Activated CD8-positive, alpha-beta T cell treated with anti-CD3 and anti-CD28 coated beads for 36 hours (primary cell): ENCODE results near the gene HSP90B1. TPM values are rescaled to one million over a fixed set of nuclear protein-coding genes. Genes with fewer than 3 reads are reported as not detected.

Experiments used
- ATAC-seq: fragments of 200-7000 bp; cut with Tn5 transposase; one replicate; pipeline ENCODE4 v1.10.0; 2021; ENCODE audit warnings: mild to moderate bottlenecking, moderate library complexity
- CTCF ChIA-PET: fragments of 350-600 bp; sonication (Branson Sonifier 250); formaldehyde crosslinking; loops from one replicate; lab custom pipeline; 2021; ENCODE audit warnings: antibody characterized with exemption; lab: Charles Lee
- POLR2A ChIA-PET: fragments of 350-600 bp; sonication (Branson Sonifier 250); formaldehyde crosslinking; loops from one replicate; lab custom pipeline; 2021; ENCODE audit warnings: antibody characterized with exemption; lab: Charles Lee
- DNase-seq: peaks from one replicate; pipeline ENCODE4 v3.0.0-alpha.2; 2020
- H3K27ac Mint-ChIP-seq: one replicate; pipeline ENCODE4 v1.8.0; 2021; ENCODE audit warnings: mild to moderate bottlenecking, mixed read lengths
- H3K27me3 Mint-ChIP-seq: one replicate; pipeline ENCODE4 v1.8.0; 2021; ENCODE audit warnings: mixed read lengths
- H3K36me3 Mint-ChIP-seq: one replicate; pipeline ENCODE4 v1.8.0; 2021; ENCODE audit warnings: low read depth, mixed read lengths
- H3K4me1 Mint-ChIP-seq: one replicate; pipeline ENCODE4 v1.8.0; 2021; ENCODE audit warnings: low read depth, mixed read lengths
- H3K4me3 Mint-ChIP-seq: one replicate; pipeline ENCODE4 v1.8.0; 2021; ENCODE audit warnings: mild to moderate bottlenecking, moderate library complexity, mixed read lengths
- H3K9me3 Mint-ChIP-seq: one replicate; pipeline ENCODE4 v1.8.0; 2021; ENCODE audit warnings: mixed read lengths
- CTCF ChIP-seq: fragments of 200-600 bp; IDR thresholded peaks from one replicate; pipeline ENCODE4 v1.8.0; 2022; ENCODE audit warnings: antibody characterized with exemption, mild to moderate bottlenecking
- intact Hi-C: fragments of 100-400 bp; cut with micrococcal nuclease; formaldehyde crosslinking; loops from one replicate; pipeline ENCODE4 v1.10.0; 2022
- total RNA-seq, 2 experiments: library from RNA; stranded (reverse); gene quantifications; one replicate each; pipeline ENCODE4 v1.2.3, GENCODE V29; 2021

Gene HSP90B1
- total RNA-seq, 2 experiments from 2014 or later = 412 to 418 TPM

GRCh38 chr12:103958621-103959020 lies 28.4 kb downstream of the HSP90B1 start:
- DNase-seq = no peak
- ATAC-seq = no peak
- CTCF ChIA-PET = interaction anchor here (2.7 kb wide), 1 partner anchor 150 kb away, joined by 10 read pairs; no protein-coding TSS in a partner anchor
- no peak overlapping the region for H3K27ac Mint-ChIP-seq
- no peaks in the 10 kb centered on the region for H3K27me3 Mint-ChIP-seq
- peaks cover 27% of the 10 kb centered on the region for H3K4me1 Mint-ChIP-seq
- peaks cover 22% of the 10 kb centered on the region for H3K36me3 Mint-ChIP-seq
- no peaks in the 10 kb centered on the region for H3K9me3 Mint-ChIP-seq
- POLR2A ChIA-PET = interaction anchor here (4.0 kb wide), 1 partner anchor 7 kb away, joined by 65 read pairs; the partner anchor contains the start of gene TDG
- H3K4me3 Mint-ChIP-seq = peak overlapping the region; percentile 18
- no peak for TF ChIP-seq CTCF
- intact Hi-C loops = no loop called here

- no peaks in the 10 kb centered on the region for H3K9me3 Mint-ChIP-seq
- H3K36me3 Mint-ChIP-seq = peaks cover 15% of the 10 kb centered on the region
- ChIA-PET CTCF (interaction anchor here (2.7 kb wide), 1 partner anchor 148 kb away, joined by 10 read pairs; no protein-coding TSS in a partner anchor), POLR2A (no interaction called here)
- H3K27me3 Mint-ChIP-seq = no peaks in the 10 kb centered on the region
- no peak for TF ChIP-seq CTCF
- no peak overlapping the region for H3K4me3 Mint-ChIP-seq
- ATAC-seq (no peak), DNase-seq (no peak)
- intact Hi-C loops = no loop called here
- no peak overlapping the region for H3K27ac Mint-ChIP-seq
- H3K4me1 Mint-ChIP-seq = peaks cover 19% of the 10 kb centered on the region
These were observed 30.5 kb downstream of the HSP90B1 start for GRCh38 chr12:103960616-103961227.

- no peak for TF ChIP-seq CTCF
- Mint-ChIP-seq H3K27me3 (no peaks in the 10 kb centered on the region), H3K9me3 (no peaks in the 10 kb centered on the region), H3K27ac (no peak overlapping the region), H3K4me3 (no peak overlapping the region), H3K4me1 (peaks cover 20% of the 10 kb centered on the region), H3K36me3 (peaks cover 16% of the 10 kb centered on the region)
- ATAC-seq = no peak
- no peak for DNase-seq
- POLR2A ChIA-PET = interaction anchor here (1.1 to 5.7 kb wide), 2 partner anchors 35 to 59 kb away, joined by 3 to 76 read pairs; partner anchors contain the start of gene HSP90B1
- CTCF ChIA-PET = interaction anchor here (0.7 to 1.9 kb wide), 4 partner anchors 11 to 839 kb away, joined by 3 to 7 read pairs (median 4); no protein-coding TSS in a partner anchor
- intact Hi-C loops = no loop called here
These were observed 32.3 kb downstream of the HSP90B1 start for GRCh38 chr12:103962493-103962892.

GRCh38 chr12:103964805-103965204 lies 34.6 kb downstream of the HSP90B1 start:
- H3K4me3 Mint-ChIP-seq = peak overlapping the region; percentile 90
- ChIA-PET CTCF (interaction anchor here (0.9 to 1.7 kb wide), 5 partner anchors 8 to 144 kb away, joined by 3 to 9 read pairs (median 5); a partner anchor contains a TSS), POLR2A (interaction anchor here (0.7 to 5.7 kb wide), 8 partner anchors 8 to 58 kb away, joined by 3 to 76 read pairs (median 14); partner anchors contain the start of gene HSP90B1)
- H3K27me3 Mint-ChIP-seq = no peaks in the 10 kb centered on the region
- no peak for ATAC-seq
- H3K9me3 Mint-ChIP-seq = no peaks in the 10 kb centered on the region
- no peak for TF ChIP-seq CTCF
- H3K4me1 Mint-ChIP-seq = peaks cover 38% of the 10 kb centered on the region
- peaks cover 32% of the 10 kb centered on the region for H3K36me3 Mint-ChIP-seq
- intact Hi-C loops = loop anchor here (1.0 to 5.0 kb wide), 3 partner anchors 8 to 83 kb away; a partner anchor contains a TSS
- no peak for DNase-seq
- peak overlapping the region; percentile 98 for H3K27ac Mint-ChIP-seq

GRCh38 chr12:103965255-103965589 lies 35.0 kb downstream of the HSP90B1 start:
- ATAC-seq (no peak), DNase-seq (no peak)
- H3K27ac Mint-ChIP-seq = peak overlapping the region; percentile 98
- peaks cover 32% of the 10 kb centered on the region for H3K36me3 Mint-ChIP-seq
- peak overlapping the region; percentile 90 for H3K4me3 Mint-ChIP-seq
- peaks cover 38% of the 10 kb centered on the region for H3K4me1 Mint-ChIP-seq
- ChIA-PET CTCF (interaction anchor here (0.9 to 2.2 kb wide), 6 partner anchors 8 to 144 kb away, joined by 3 to 9 read pairs (median 5); a partner anchor contains a TSS), POLR2A (interaction anchor here (0.8 to 5.7 kb wide), 11 partner anchors 9 to 323 kb away, joined by 3 to 76 read pairs (median 8); partner anchors contain the start of genes HSP90B1 and NFYB)
- no peaks in the 10 kb centered on the region for H3K27me3 Mint-ChIP-seq
- intact Hi-C loops = loop anchor here (1.0 to 5.0 kb wide), 3 partner anchors 8 to 83 kb away; a partner anchor contains a TSS
- no peaks in the 10 kb centered on the region for H3K9me3 Mint-ChIP-seq
- TF ChIP-seq CTCF = no peak
